Lower lobe of right lung (tissue), 2 donors: ENCODE results near the gene SIN3B. TPM values are rescaled to one million over a fixed set of nuclear protein-coding genes. Genes with fewer than 3 reads are reported as not detected.
A peak's percentile ranks its signal among the peaks of the same experiment; 100 is the strongest.

ENCODE experiments used
- ATAC-seq, 2 donors: fragments of 200-7000 bp; cut with Tn5 transposase; one replicate each; pipeline ENCODE4 v1.9.1; 2020 to 2022; ENCODE audit warnings: mild to moderate bottlenecking in 2 of 2, moderate library complexity in 2 of 2
- DNase-seq: peaks from one replicate; pipeline ENCODE4 v3.0.0-alpha.2; 2020
- H3K27ac ChIP-seq: fragments of 200-600 bp; one replicate; pipeline ENCODE4 v1.8.0; 2022
- H3K27me3 ChIP-seq: fragments of 200-600 bp; one replicate; pipeline ENCODE4 v1.8.0; 2022; ENCODE audit warnings: low read depth
- H3K36me3 ChIP-seq: fragments of 200-600 bp; one replicate; pipeline ENCODE4 v1.8.0; 2022; ENCODE audit warnings: mild to moderate bottlenecking
- H3K4me1 ChIP-seq: fragments of 200-600 bp; one replicate; pipeline ENCODE4 v1.8.0; 2022
- H3K4me3 ChIP-seq: fragments of 200-600 bp; one replicate; pipeline ENCODE4 v1.8.0; 2022; ENCODE audit warnings: mild to moderate bottlenecking
- H3K9me3 ChIP-seq: fragments of 200-600 bp; one replicate; pipeline ENCODE4 v1.8.0; 2022
- CTCF ChIP-seq: fragments of 200-600 bp; IDR thresholded peaks from one replicate; pipeline ENCODE4 v1.8.0; 2022; ENCODE audit warnings: antibody characterized with exemption, mild to moderate bottlenecking
- intact Hi-C: fragments of 100-400 bp; cut with DNase I; formaldehyde crosslinking; loops from one replicate; pipeline ENCODE4 v1.11.0; 2022
- total RNA-seq: library from RNA; stranded (reverse); fragmentation: NEBNext Ultra II Directional; extraction: Animal tissue kit (Norgen Biotek cat#: 25700); gene quantifications from one replicate; pipeline ENCODE4 v1.2.1, GENCODE V29; 2021
- donor health status: DM: no; HTN: yes; CAD: no; lungs with severe emphysema.

Gene SIN3B
- total RNA-seq, 1 donor from 2014 or later, result 56.6 TPM

GRCh38 chr19:16875584-16876555, 46.7 kb downstream of the SIN3B start:
- DNase-seq, result no peak
- Histone ChIP-seq H3K4me1 (peaks cover 49% of the 10 kb centered on the region), H3K27ac (peak overlapping the region; percentile 65)

DNA sequence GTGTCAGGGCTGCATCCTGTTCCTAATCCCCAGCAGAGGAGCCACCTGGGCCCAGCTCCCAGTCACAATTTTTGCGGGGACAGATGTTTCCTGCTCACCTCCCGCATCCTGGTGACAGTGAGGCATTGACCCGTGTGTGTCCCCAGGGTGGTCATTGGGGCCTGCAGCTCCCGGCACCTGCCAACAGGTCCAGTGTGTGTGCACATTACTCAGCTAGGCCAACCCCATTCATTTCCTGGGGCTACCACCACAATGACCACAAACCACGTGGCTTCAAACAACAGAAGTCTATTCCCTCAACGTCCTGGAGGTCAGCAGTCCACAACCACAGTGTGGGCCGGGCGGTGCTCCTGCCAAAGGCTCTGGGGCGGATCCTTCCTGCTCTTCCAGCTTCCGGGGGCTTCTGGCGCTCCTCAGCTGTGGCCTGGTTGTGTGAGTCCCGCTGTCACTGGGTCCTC, 47.7 kb downstream of the SIN3B start:
- H3K27ac ChIP-seq, result peak overlapping the region; percentile 65
- DNase-seq (no peak), ATAC-seq (peak; percentile 13 to 32)
- peaks cover 40% of the 10 kb centered on the region for H3K4me1 ChIP-seq
- H3K4me3 ChIP-seq, result no peak overlapping the region
- TF ChIP-seq CTCF, result no peak
- no peaks in the 10 kb centered on the region for H3K27me3 ChIP-seq
- intact Hi-C loops, result no loop called here
- peaks cover 8% of the 10 kb centered on the region for H3K9me3 ChIP-seq
- peaks cover 64% of the 10 kb centered on the region for H3K36me3 ChIP-seq

More at GRCh38 chr19:16875584-16876555, 46.7 kb downstream of the SIN3B start:
- H3K27me3 ChIP-seq, result no peaks in the 10 kb centered on the region
- no peak for TF ChIP-seq CTCF
- H3K4me3 ChIP-seq, result no peak overlapping the region
- H3K36me3 ChIP-seq, result peaks cover 75% of the 10 kb centered on the region
- intact Hi-C loops, result no loop called here
- ATAC-seq, result no peak
- no peaks in the 10 kb centered on the region for H3K9me3 ChIP-seq

GRCh38 chr19:16877581-16877980, 48.4 kb downstream of the SIN3B start:
- TF ChIP-seq CTCF, result no peak
- Histone ChIP-seq H3K27me3 (no peaks in the 10 kb centered on the region), H3K36me3 (peaks cover 58% of the 10 kb centered on the region), H3K4me1 (peaks cover 38% of the 10 kb centered on the region), H3K4me3 (no peak overlapping the region), H3K27ac (peak overlapping the region; percentile 49), H3K9me3 (peaks cover 15% of the 10 kb centered on the region)
- intact Hi-C loops, result no loop called here
- DNase-seq (no peak), ATAC-seq (peak in 1 of 2 donors; percentile 5)

GRCh38 chr19:16878181-16878965, 49.2 kb downstream of the SIN3B start:
- Histone ChIP-seq H3K4me3 (no peak overlapping the region), H3K9me3 (peaks cover 23% of the 10 kb centered on the region), H3K36me3 (peaks cover 50% of the 10 kb centered on the region), H3K4me1 (peaks cover 32% of the 10 kb centered on the region), H3K27me3 (no peaks in the 10 kb centered on the region), H3K27ac (peak overlapping the region; percentile 49)
- DNase-seq (no peak), ATAC-seq (peak in 1 of 2 donors; percentile 30)
- intact Hi-C loops, result no loop called here
- no peak for TF ChIP-seq CTCF

- Histone ChIP-seq H3K36me3 (peaks cover 41% of the 10 kb centered on the region), H3K27me3 (no peaks in the 10 kb centered on the region), H3K9me3 (peaks cover 25% of the 10 kb centered on the region), H3K4me3 (no peak overlapping the region), H3K27ac (no peak overlapping the region), H3K4me1 (peaks cover 28% of the 10 kb centered on the region)
- no peak for TF ChIP-seq CTCF
- ATAC-seq (no peak), DNase-seq (no peak)
- intact Hi-C loops, result no loop called here
These were observed 51.8 kb downstream of the SIN3B start for GRCh38 chr19:16880884-16881554.
